Stimulated activated memory B cell treated with anti-CD40 and anti-IgM and Interleukin-4, amounts not matched to agents 10 μg/mL and 1 μg/mL and 100 μg/mL, for 72 hours (primary cell): ENCODE results near the gene CPPED1.
A peak's percentile ranks its signal among the peaks of the same experiment; 100 is the strongest.

ENCODE experiments used
- ATAC-seq: fragments of 150-1000 bp; cut with Tn5 transposase; 2 replicates; pipeline ENCODE4 v1.10.0; 2021
- H3K27ac Mint-ChIP-seq: one replicate; pipeline ENCODE4 v1.8.0; 2022; ENCODE audit warnings: mild to moderate bottlenecking, mixed read lengths
- H3K27me3 Mint-ChIP-seq: one replicate; pipeline ENCODE4 v1.8.0; 2022; ENCODE audit warnings: mixed read lengths
- H3K36me3 Mint-ChIP-seq: one replicate; pipeline ENCODE4 v1.8.0; 2022; ENCODE audit warnings: mixed read lengths
- H3K4me1 Mint-ChIP-seq: one replicate; pipeline ENCODE4 v1.8.0; 2022; ENCODE audit warnings: mixed read lengths
- H3K4me3 Mint-ChIP-seq: one replicate; pipeline ENCODE4 v1.8.0; 2022; ENCODE audit warnings: mild to moderate bottlenecking, moderate library complexity, mixed read lengths
- H3K9me3 Mint-ChIP-seq: one replicate; pipeline ENCODE4 v1.8.0; 2022; ENCODE audit warnings: mixed read lengths

CPPED1 gene

GRCh38 chr16:12613992-12614661, 189.6 kb downstream of the CPPED1 start:
- no peaks in the 10 kb centered on the region for H3K9me3 Mint-ChIP-seq

GRCh38 chr16:12613131-12613991, 190.3 kb downstream of the CPPED1 start:
- Mint-ChIP-seq H3K9me3 (peaks cover 5% of the 10 kb centered on the region), H3K27ac (no peak overlapping the region), H3K27me3 (no peaks in the 10 kb centered on the region), H3K4me3 (no peak overlapping the region), H3K36me3 (no peaks in the 10 kb centered on the region), H3K4me1 (peaks cover 6% of the 10 kb centered on the region)
- peak; percentile 69 for ATAC-seq

More at GRCh38 chr16:12613992-12614661, 189.6 kb downstream of the CPPED1 start:
- no peak for ATAC-seq
- Mint-ChIP-seq H3K4me3 (no peak overlapping the region), H3K4me1 (peaks cover 6% of the 10 kb centered on the region), H3K36me3 (no peaks in the 10 kb centered on the region), H3K27me3 (no peaks in the 10 kb centered on the region), H3K27ac (no peak overlapping the region)

- no peaks in the 10 kb centered on the region for H3K27me3 Mint-ChIP-seq
- H3K4me1 Mint-ChIP-seq: peaks cover 6% of the 10 kb centered on the region
- H3K36me3 Mint-ChIP-seq: no peaks in the 10 kb centered on the region
- no peak overlapping the region for H3K4me3 Mint-ChIP-seq
- peaks cover 8% of the 10 kb centered on the region for H3K9me3 Mint-ChIP-seq
- no peak for ATAC-seq
- no peak overlapping the region for H3K27ac Mint-ChIP-seq
Measured at GRCh38 chr16:12612598-12613101, 191.0 kb downstream of the CPPED1 start.

- no peak for ATAC-seq
- Mint-ChIP-seq H3K4me3 (no peak overlapping the region), H3K9me3 (peaks cover 8% of the 10 kb centered on the region), H3K27me3 (peaks cover 2% of the 10 kb centered on the region), H3K36me3 (no peaks in the 10 kb centered on the region), H3K4me1 (peaks cover 6% of the 10 kb centered on the region), H3K27ac (no peak overlapping the region)
Measured at GRCh38 chr16:12611916-12612597, 191.6 kb downstream of the CPPED1 start.

GRCh38 chr16:12611006-12611477, 192.6 kb downstream of the CPPED1 start:
- ATAC-seq: no peak
- H3K27ac Mint-ChIP-seq: no peak overlapping the region

GRCh38 chr16:12609937-12610699, 193.6 kb downstream of the CPPED1 start:
- Mint-ChIP-seq H3K9me3 (peaks cover 14% of the 10 kb centered on the region), H3K27ac (no peak overlapping the region), H3K4me3 (no peak overlapping the region), H3K27me3 (peaks cover 18% of the 10 kb centered on the region), H3K4me1 (peaks cover 6% of the 10 kb centered on the region), H3K36me3 (no peaks in the 10 kb centered on the region)
- ATAC-seq: no peak

More at GRCh38 chr16:12611006-12611477, 192.6 kb downstream of the CPPED1 start:
- peaks cover 14% of the 10 kb centered on the region for H3K9me3 Mint-ChIP-seq
- H3K36me3 Mint-ChIP-seq: no peaks in the 10 kb centered on the region
- no peak overlapping the region for H3K4me3 Mint-ChIP-seq
- H3K27me3 Mint-ChIP-seq: peaks cover 12% of the 10 kb centered on the region
- H3K4me1 Mint-ChIP-seq: peaks cover 6% of the 10 kb centered on the region
